HG03064 (cell line): Measurements from ENCODE around the gene TMEM270.

Experiments
- ATAC-seq: cut with Tn5 transposase; IDR thresholded peaks from one replicate; pipeline ENCODE4 v1.9.1; 2021; ENCODE audit warnings: low read depth; ENCODE audit not compliant: unreplicated experiment

TMEM270 gene

DNA sequence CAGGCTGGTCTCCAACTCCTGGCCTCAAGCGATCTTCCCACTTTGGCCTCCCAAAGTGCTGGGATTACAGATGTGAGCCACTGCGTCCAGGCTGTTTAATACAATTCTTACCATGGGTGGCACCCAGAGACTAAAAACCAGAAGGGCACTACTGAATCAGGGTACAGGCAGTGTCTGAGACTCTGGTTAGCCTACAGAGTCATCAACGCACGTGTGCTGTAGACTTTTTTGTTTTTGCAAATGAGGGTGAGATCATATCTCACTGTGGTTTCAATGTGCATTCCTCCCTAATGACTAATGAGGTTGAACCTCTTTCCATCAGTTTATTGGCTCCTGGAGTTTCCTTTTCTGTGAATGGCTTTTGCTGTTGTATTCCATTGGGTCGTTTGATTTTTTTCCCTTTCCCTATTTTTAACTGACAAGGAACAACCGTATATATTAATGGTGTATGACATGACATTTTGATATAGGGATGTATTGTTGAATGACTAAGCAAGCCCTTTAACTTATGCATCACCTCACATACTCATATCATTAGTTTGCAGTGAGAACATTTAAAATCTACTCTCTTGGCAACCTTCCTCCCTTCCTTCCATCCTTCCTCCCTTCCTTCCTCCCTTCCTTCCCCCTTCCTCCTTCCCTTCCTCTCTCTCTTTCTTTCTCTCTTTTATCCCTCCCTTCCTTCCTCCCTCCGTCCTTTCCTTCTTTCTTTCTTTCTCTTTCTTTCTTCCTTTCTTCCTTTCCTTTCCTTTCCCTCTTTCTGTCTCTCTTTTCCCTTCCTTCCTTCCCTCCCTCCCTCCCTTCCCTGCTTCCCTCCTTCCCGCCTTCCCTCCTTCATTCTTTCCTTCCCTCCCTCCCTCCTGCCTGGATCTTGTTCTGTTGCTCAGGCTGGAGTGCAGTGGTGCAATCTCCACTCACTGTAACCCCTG lies 9.3 kb upstream of the TMEM270 start:
- no peak for ATAC-seq

DNA sequence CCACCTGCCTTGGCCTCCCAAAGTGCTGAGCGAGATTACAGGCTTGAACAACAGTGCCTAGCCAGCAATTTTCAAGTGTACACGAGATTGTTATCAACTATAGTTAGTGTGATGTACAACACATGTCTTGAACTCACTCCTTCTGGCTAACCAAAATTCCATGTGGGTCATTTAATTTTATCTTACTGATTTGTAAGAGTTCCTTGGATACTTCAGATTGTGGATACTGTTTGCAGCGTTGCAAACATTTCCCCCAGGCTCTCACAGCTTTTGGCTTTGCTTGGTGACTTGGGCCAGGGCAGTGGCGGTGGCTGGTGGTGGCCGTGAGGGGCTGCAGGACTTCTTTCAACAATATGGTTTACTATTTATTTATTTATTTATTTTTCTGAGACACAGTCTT lies 8.5 kb upstream of the TMEM270 start:
- no peak for ATAC-seq

DNA sequence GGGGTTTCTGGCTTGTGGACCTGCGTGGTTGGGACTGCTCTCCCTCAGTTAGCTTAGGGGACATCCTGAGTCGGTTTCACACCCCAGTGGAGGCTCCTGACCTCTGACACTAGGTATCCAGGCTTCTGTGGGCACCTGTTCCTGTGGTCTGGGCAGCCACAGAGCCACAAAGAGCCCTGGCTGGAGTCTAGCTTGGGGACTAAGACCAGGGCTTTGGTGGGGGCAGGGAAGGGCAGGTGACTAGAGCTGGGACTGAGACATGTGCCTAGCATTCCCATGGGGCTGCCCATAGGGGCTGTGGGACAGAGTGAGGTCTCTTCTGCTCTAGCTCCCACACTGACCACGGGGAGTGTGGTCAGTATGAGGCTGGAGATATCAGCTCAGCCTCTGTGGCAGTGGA lies 4.0 kb upstream of the TMEM270 start:
- no peak for ATAC-seq

DNA sequence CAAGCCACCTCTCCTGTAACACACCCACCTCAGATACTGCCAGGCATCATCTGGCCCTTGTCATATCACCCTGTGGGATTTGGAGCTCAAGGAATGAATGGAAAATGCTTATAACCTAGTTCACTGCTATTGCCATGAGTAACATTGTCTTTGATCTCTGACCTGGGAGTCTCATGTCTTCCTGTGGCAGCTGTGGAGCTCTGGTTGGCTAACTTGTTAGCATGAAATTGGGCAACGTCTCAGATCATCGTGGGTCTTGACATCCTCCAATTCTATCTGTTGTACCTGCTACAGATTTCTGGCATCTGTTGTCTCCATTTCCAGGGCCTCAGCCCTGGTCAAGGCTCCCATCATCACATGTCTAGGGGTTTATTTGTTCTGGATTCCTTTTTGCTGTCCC lies 2.2 kb upstream of the TMEM270 start:
- ATAC-seq: no peak

DNA sequence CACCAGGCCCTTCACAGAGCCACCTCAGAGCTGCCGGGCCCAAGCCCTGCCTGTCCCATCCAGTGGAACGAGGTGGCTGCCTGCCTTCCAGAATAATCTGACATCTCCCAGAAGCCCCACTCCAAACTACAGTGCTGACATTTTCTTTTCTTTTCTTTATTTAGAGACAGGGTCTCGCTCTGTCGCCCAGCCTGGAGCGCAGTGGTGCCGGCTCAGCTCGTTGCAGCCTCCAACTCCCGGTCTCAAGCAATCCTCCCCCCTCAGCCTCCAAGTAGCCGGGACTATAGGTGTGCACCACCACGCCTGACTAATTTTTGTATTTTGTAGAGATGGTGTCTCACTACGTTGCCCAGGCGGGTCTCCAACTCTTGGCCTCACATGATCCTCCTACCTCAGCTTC lies 346 bp downstream of the TMEM270 start:
- no peak for ATAC-seq

DNA sequence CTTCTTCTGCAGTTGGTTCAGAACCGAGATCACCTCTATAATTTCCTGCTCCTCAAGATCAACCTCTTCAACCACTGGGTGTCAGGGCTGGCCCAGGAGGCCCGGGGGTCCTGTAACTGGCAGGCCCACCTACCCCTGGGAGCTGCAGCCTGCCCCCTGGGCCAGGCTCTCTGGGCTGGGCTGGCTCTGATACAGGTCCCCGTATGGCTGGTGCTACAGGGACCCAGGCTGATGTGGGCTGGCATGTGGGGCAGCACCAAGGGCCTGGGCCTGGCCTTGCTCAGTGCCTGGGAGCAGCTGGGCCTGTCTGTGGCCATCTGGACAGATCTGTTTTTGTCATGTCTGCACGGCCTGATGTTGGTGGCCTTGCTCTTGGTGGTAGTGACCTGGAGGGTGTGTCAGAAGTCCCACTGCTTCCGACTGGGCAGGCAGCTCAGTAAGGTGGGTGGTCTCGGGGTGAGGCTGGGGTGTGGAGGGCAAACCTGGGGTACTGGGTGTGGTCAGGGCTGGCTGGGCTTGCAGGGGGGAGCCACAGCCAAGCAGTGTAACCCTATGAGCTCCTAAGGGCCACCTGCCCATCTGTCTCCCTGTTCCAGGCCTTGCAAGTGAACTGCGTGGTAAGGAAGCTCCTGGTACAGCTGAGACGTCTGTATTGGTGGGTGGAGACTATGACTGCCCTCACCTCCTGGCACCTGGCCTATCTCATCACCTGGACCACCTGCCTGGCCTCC lies 4.2 kb downstream of the TMEM270 start:
- no peak for ATAC-seq

DNA sequence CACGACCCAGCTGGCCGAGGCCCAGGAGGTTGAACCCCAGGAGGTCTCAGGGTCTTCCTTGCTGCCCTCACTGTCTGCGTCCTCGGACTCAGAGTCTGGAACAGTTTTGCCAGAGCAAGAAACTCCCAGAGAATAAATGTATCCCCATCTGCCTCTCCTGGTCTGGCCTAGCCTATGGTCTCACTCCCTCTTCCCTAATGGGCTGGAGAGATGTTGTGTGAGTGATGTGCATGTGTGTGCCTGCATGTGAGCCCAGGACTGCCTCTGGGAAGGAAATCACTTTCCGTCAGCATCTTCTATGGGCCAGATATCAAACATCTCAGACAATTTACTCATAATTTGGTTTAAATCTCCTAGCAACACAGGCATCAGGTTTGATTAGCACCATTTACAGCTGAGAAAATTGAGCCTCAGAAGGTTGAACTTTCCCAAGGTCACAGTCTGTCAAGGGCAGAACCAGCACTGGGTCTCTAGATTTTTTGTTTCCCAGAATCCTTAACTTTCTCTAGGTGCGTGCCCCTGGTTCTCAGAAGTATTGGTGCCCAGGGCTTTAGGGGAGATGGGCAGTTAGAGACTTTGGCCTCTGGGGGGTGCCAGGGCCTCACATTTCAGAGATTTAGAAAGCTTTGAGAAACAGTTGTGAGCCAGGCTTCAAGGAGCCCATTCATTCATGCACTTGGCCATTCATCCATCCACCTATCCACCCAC lies 4.9 kb downstream of the TMEM270 start:
- ATAC-seq: no peak

DNA sequence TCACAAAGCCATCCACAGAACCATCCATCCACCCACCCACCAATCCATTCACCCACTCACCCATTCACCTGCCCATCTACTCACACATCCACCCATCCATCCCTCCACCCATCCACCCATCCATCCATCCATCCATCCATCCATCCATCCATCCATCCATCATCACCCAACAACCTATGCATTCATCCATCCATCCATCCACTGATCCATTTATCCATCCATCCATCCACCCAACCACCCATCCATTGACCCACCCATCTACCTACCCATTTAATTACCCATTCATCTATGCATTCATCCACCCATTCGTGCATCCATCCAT lies 5.4 kb downstream of the TMEM270 start:
- no peak for ATAC-seq

DNA sequence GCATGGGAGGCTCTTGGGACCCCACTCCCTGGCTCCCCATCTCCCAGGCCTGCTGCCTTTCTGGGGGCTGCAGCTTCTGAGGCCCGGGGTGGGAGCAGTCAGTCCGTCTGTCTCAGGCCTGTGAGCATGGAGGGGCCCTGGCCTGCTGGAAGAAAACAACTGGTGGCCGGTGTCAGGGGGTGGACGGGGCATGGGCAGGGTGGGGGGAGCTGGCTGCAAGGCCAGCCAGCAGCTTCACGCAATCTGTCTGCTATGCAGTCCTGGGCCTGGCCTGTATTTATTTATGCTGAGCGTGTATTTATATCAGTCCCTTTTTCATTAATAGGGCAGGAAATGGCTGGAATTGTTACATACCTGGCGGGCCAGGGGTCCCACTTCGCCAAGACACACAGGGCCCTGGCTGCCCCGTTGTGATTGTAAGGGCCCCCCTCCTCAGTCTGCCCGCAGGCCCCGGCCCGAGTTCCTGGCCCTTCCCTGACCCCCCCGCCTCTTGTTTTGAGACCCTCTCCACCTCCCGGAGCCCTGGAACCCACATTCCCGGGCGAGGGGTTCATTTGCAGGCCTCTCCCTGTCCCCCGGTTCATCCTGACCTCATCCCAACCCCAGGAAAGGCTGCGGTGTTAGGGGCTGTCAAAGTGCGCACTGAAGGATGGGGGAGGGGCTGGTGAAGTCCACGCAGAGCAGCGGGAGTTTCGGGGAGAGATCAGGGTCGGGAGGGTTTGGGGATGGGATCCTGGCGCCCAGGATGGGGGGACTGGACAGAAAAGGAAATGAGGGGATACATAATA lies 8.2 kb downstream of the TMEM270 start:
- ATAC-seq: no peak

DNA sequence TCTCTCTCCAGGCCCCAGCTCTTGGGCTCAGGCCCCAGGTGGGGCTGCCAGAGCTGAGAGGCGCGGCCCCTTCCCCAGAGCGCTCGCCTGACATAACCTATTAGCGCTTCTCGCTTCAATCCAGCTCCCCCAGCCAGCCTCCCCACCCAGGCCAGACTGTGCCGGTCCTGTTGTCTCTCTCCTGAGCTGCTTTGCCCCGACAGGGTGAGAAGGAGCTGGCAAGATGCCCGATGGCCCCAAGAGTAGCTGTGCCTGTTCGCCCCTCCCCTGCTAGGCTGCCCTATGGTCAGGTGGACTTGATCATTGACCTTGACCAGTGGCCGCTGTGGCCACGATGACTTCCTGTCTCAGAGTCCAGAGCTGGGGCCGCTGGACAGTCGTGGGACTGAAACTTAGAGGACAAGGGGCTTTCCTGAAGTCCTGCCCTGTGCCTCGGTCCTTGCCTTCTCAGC lies 9.1 kb downstream of the TMEM270 start:
- ATAC-seq: no peak

DNA sequence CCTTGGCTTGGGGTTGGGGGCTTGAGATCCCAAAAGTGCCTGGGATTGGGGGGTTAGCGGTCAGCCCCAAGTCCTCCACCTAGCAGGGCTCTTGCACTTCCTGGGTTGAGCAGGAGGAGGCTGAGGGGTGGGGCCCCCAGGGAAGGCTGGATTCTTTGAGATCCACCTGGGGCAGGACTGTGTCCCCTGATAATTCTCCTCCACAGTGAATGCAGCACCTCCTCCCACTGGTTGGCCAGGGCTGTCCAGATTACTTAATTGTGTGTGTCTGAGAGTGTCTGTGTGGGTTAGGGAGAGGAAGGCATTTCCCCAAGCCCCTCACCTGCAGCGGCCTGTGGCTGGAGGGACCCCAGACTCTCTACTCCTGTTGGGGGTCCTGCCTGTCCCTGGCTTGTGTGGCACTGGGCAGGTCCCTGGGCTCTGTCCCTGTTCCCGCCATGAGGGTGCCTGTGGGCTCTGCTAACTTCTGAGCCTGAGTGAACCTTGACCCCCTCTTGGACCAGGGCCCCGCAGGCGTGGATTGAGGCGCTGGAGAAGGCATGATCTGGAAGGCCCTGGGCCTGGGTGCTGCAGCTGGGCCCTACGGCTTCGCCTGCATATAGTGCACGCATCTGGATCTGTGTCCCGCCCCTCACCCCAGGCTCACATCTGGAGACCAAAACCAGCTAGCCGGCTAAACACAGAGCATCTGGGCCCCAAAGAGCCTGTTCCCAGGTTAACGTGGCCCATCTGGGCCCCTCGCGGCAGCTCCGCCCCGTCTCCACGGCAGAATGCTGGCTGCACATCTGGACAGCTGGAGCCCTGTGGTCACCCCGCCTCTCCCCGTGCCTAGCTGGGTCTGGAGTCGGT lies 10.4 kb downstream of the TMEM270 start:
- ATAC-seq: no peak

DNA sequence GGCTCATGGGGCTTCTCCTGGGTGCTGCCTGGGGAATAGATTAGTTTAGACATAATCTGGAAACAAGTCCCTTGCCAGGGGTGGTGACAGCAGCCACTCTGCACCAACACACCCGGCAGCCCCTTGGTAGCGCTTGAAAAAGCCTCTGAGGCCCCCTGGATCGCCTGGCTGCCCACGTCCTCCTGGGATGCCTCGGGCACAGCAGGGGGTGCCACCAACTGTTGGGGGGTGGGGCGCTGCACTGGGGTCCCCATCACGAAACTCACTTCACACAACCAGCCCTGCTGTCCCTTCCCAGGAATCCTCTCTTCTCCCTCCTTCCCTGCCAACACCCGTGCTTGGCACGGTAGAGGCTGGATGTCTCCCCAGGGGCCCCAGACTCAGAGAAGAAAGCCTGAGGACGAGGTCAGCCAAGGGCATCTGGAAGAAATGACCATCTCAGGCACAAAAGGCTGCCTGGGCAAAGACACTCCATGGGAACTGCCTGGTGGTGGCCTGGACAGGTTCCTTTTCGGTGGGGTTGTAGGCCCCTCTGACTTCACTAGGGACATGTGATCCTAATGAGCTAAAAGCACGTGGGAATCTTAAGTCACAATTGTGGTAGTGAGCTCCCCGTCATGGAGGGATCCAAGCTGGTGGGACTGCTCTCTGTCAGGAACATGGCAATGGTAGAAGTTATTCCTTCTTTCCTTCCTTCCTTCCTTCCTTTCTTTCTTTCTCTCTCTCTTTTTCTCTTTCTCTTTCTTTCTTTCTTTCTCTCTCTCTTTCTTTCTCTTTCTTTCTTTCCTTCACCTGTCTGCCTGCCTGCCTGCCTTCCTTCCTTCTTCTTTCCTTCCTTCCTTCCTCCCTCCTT lies 11.3 kb downstream of the TMEM270 start:
- ATAC-seq: no peak

DNA sequence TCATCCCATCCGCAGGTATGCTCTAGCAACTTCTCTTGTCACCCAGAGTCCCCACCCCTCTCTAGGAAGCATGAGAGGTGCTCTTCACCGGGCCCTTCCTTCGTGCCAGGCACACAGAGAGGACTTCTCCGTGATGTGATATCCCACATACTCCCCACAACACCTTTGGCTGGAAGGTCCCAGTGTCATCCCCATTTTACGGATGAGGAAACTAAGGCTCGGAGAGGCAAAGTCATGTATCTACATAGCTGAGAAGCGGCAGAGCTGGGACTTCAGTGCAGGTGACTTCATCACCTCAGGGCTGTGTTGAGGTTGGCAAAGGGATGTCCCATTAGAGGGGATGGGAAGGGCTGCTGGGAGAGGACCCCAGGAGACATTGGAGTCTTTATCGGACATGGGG lies 15.4 kb downstream of the TMEM270 start:
- ATAC-seq: no peak

DNA sequence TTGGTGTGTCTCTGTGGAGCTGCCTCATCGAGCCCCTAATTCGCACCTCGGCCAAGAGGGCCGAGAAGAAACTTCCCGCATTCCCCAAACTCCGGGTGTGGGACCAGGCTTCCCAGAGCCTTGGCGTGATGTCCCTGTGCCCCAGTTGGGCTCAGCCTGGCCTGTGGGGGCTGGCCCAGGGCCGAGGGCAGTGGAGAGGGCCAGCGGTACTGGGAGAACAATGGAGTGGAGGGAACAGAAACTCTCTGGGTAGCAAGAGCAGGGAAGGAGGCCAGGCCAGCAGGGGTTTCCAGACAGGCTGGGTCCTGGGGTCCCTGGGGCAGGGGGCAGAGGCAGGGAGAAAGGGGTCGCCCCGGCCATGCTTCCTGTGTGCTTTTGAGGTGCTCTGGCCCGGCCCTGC lies 16.0 kb downstream of the TMEM270 start:
- ATAC-seq: no peak

DNA sequence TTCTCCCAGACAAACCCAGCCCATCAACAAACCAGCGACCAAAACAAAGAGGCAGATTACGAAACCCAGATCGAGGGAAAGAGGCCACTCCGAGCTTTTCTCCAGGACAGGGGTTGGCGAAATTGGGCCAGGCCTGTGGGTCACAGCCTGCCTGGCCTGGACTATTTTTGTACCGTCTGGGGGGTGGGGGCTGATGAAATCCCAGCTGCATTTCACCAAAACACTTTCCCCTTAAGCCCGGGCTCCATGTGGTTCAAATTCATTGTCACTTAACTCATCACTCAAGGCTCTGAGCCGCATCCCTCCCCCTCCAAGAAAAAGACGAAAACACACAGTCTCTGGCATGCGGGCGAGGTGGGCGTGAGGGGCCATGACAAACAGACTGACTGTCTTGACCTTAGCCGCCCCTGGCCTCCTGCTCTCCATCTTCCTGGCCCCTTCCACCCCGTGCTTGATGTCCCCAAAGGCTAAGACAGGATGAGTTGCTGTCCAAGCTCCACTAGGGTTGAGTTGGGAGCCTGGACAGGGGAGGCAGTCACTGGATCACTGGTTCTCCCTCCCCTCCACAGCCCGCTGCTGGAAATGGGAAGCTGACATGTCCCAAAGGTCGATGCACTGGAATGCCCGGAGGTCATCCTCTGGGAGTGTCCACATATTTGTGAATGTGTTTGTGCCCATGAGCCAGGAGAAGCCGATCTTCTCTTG lies 19.2 kb downstream of the TMEM270 start:
- no peak for ATAC-seq

DNA sequence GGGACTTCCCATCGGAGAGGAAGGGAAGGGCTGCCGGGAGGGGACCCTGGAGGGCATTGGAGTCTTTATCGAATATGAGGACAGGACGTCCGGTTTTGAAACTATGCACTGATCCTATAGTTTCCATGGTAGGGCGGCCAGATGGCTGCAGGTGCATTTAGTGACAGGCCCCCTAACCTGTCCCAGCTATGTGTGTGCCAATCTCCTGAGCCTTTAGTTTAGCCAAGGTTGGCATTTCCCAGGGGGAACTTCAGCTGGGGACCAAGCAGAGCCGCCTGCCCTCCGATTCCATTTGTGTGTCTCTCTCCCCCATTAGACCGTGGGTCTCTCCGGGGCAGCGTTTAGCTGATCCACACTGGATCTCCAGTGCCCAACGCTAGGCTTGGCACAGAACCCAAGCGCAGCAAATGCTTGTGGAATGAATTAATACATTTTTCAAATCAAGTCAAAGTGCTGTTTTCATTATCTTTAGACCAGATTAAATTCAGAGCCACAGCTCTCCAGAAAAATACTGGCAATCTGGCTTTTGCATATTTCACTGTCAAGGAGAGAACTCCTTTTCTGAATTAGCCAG lies 19.9 kb downstream of the TMEM270 start:
- no peak for ATAC-seq

DNA sequence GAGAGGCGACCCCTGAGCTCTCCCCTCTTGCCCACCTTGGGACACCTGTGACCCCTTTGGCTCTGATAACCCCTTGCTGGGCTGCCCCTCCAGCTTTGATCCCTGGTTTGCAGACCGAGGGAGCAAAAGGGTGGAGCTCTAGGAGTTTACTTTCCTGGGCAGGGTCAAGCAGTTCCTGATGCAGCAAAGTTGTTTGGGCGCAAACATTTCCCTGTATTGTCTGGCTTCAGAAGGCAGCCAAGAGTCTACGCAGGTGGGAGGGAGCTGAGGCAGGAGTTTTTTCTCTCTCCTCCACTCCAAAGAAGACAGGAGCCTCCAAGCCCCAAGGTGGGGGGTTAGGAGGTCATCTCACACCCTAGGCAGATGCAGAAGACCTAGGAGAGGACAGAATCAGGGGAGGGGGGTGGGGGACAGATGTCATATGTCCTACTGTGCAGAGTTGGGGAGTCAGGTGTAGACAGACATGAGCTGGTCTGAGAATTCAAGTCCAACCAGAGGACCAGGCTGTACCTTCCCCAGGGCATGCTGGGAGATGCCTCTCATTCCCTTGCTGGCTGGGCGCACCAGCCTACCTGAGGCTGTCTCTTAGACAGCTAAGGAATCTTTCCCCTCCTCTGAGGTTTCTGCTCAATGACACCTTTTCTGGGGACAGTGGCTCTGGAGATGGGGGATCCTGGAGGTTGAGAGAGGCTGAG lies 20.5 kb downstream of the TMEM270 start:
- ATAC-seq: no peak
